Measurements from ENCODE around the gene TLE3. TPM values are rescaled to one million over a fixed set of nuclear protein-coding genes. Genes with fewer than 3 reads are reported as not detected.

TLE3 gene
- total RNA-seq: 16.5 and 19.3 TPM in 2 replicates
- 14.6 and 19.9 TPM in 2 replicates for polyA plus RNA-seq
- polyA plus RNA-seq (2012): 18.7 and 19.1 TPM in 2 replicates
- polyA minus RNA-seq (ENCODE audit: low replicate concordance): 16.4 and 22.0 TPM in 2 replicates

DNA sequence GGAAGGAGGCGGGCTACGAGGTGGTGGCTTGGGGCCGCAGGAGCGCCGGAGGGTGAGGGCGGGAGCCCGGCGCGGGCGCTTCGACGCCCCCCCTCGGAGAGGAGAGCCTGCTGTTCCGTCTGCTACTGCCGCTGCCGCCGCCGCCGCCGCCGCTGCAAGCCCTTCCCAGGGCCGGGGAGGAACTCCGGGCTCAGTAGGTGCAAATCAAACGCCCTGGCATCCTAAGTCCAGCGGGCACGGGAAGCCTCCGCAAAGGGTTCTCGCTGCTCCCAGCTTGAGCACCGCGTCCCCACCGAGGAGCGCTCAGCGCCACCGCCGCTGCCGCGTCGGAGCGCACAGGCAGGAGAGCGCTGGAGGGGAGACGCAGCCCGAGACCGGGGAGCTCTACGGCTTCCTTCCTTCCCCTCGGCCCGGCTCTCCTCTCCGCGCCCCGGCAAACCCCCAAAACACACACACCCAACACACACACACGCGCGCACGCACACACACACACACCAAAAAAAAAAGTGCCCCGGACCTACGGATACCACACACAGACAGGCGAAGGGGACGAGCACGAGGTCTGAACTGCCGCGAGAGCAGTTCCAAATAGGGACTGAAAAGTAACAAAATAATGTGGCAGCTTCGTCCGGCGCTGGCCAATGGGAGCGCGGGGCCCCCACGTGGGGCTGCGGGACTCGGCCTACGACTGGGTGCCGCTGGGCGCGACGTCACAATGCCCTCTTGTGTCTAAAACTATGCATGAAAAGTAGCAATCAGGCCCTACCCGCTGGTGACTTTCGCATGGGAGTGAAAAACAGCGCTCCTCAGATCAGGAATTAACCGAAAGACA, at the start of gene TLE3:
Gene TLE3 (minus strand): TSS at position 597 of the 832 bp plus-strand sequence. CDS start 1,119 bp downstream, outside the sequence.
- Histone ChIP-seq H3K4me1 (ENCODE audit: control insufficient read depth, extremely low read depth, insufficient read depth, low read length) (peaks cover 26% of the 10 kb centered on the region), H2AFZ (ENCODE audit: low read length) (peak within 1 kb of the TSS; percentile 32), H3K4me3 (replicated peaks in 1 of 4; ENCODE audit: control extremely low read depth in 1 of 4, insufficient read depth in 1 of 4, low read depth in 3 of 4, low read length in 4 of 4) (peak within 1 kb of the TSS; percentile 71 to 91 (median 86)), H3K79me2 (ENCODE audit: control insufficient read depth, insufficient read depth, low read length) (peaks cover 27% of the 10 kb centered on the region), H3K9me3 (ENCODE audit: control insufficient read depth, insufficient read depth, low read depth, low read length) (no peaks in the 10 kb centered on the region), H3K27me3 (ENCODE audit: control insufficient read depth, insufficient read depth, low read length) (no peaks in the 10 kb centered on the region), H3K9ac (ENCODE audit: insufficient read depth, low read length) (peak within 1 kb of the TSS; percentile 75), H3K27ac (ENCODE audit: insufficient read depth, low read length) (peak within 1 kb of the TSS; percentile 81), H3K4me2 (ENCODE audit: extremely low read depth, insufficient read depth, low read length) (peak within 1 kb of the TSS; percentile 84), H4K20me1 (ENCODE audit: control insufficient read depth, extremely low read depth, insufficient read depth, low read length) (no peaks in the 10 kb centered on the region), H3K36me3 (ENCODE audit: control insufficient read depth, insufficient read depth, low read length) (no peaks in the 10 kb centered on the region)
- peak; percentile 98 to 99 for DNase-seq (ENCODE audit: low read depth in 2 of 2)
- TF ChIP-seq, protein P1, sequence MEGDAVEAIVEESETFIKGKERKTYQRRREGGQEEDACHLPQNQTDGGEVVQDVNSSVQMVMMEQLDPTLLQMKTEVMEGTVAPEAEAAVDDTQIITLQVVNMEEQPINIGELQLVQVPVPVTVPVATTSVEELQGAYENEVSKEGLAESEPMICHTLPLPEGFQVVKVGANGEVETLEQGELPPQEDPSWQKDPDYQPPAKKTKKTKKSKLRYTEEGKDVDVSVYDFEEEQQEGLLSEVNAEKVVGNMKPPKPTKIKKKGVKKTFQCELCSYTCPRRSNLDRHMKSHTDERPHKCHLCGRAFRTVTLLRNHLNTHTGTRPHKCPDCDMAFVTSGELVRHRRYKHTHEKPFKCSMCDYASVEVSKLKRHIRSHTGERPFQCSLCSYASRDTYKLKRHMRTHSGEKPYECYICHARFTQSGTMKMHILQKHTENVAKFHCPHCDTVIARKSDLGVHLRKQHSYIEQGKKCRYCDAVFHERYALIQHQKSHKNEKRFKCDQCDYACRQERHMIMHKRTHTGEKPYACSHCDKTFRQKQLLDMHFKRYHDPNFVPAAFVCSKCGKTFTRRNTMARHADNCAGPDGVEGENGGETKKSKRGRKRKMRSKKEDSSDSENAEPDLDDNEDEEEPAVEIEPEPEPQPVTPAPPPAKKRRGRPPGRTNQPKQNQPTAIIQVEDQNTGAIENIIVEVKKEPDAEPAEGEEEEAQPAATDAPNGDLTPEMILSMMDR (conservative IDR thresholded peaks at IDR 0.05 in 1 of 2, IDR thresholded peaks at IDR 0.05 in 1 of 2; ENCODE audit: low read depth in 1 of 2, low read length in 2 of 2): peak; percentile 21 to 36
- no peak for TF ChIP-seq EZH2 (IDR thresholded peaks at IDR 0.05; ENCODE audit: low read length, missing control alignments)

DNA sequence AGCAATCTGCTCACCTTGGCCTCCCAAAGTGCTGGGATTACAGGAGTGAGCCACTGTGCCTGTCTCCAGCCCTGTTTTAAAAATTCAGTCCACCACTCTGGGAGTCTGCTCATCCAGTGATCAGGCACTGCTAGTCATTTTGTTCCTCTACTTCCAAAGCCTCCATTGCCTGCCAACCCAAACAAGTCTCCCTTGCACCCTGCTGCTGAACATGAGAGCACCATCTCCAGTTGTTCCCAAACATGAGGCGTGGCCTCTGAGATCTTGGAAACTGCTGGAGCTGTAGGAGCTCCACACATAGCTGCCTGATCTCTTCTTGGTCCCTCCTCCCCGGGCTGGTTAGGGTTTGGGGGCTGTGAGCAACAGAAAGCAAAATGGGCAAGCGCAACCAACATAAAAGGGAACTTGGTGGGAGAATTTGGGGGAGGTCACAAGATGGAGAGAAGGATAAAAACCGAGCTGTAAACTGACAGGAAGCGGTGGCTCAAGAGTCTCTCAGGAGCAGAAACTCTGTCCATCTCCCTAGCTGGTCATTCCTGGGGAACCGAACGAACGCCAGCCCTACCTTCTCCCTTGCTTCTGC, 49.6 kb upstream of the TLE3 start:
- no peaks in the 10 kb centered on the region for H3K9me3 ChIP-seq (ENCODE audit: control insufficient read depth, insufficient read depth, low read depth, low read length)
- H3K9ac ChIP-seq (ENCODE audit: insufficient read depth, low read length): no peak overlapping the region
- no peak overlapping the region for H2AFZ ChIP-seq (ENCODE audit: low read length)
- H4K20me1 ChIP-seq (ENCODE audit: control insufficient read depth, extremely low read depth, insufficient read depth, low read length): no peaks in the 10 kb centered on the region
- no peaks in the 10 kb centered on the region for H3K36me3 ChIP-seq (ENCODE audit: control insufficient read depth, insufficient read depth, low read length)
- H3K79me2 ChIP-seq (ENCODE audit: control insufficient read depth, insufficient read depth, low read length): no peaks in the 10 kb centered on the region
- peaks cover 3% of the 10 kb centered on the region for H3K4me1 ChIP-seq (ENCODE audit: control insufficient read depth, extremely low read depth, insufficient read depth, low read length)
- H3K27ac ChIP-seq (ENCODE audit: insufficient read depth, low read length): no peak overlapping the region
- no peak overlapping the region for H3K4me2 ChIP-seq (ENCODE audit: extremely low read depth, insufficient read depth, low read length)
- H3K27me3 ChIP-seq (ENCODE audit: control insufficient read depth, insufficient read depth, low read length): peaks cover 2% of the 10 kb centered on the region
- TF ChIP-seq, protein P1 (conservative IDR thresholded peaks at IDR 0.05 in 1 of 2, IDR thresholded peaks at IDR 0.05 in 1 of 2; ENCODE audit: low read depth in 1 of 2, low read length in 2 of 2): no peak
- no peak for TF ChIP-seq EZH2 (IDR thresholded peaks at IDR 0.05; ENCODE audit: low read length, missing control alignments)
- DNase-seq (ENCODE audit: low read depth in 2 of 2): no peak
- no peak overlapping the region for H3K4me3 ChIP-seq (replicated peaks in 1 of 4; ENCODE audit: control extremely low read depth in 1 of 4, insufficient read depth in 1 of 4, low read depth in 3 of 4, low read length in 4 of 4)

DNA sequence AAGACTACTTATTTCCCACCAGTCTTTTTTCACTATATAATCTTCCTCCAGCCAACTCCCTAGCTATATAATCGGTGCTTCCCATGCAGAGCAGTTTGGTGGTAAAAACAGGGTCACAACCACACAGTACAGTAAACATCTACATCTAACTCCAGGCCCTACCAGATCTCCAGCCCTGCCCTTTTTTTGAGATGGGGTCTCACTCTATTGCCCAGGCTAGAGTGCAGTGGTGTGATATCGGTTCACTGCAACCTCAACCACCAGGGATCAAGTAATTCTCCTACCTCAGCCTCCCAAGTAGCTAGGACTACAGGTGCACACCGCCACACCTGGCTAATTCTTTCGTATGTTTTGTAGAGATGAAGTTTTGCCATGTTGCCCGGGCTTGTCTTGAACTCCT, 49.1 kb upstream of the TLE3 start:
- H3K36me3 ChIP-seq (ENCODE audit: control insufficient read depth, insufficient read depth, low read length): no peaks in the 10 kb centered on the region

More for the DNA sequence above, 49.1 kb upstream of the TLE3 start:
- H3K9me3 ChIP-seq (ENCODE audit: control insufficient read depth, insufficient read depth, low read depth, low read length): no peaks in the 10 kb centered on the region
- H3K4me2 ChIP-seq (ENCODE audit: extremely low read depth, insufficient read depth, low read length): no peak overlapping the region
- no peak overlapping the region for H3K4me3 ChIP-seq (replicated peaks in 1 of 4; ENCODE audit: control extremely low read depth in 1 of 4, insufficient read depth in 1 of 4, low read depth in 3 of 4, low read length in 4 of 4)
- DNase-seq (ENCODE audit: low read depth in 2 of 2): no peak
- H3K9ac ChIP-seq (ENCODE audit: insufficient read depth, low read length): no peak overlapping the region
- H3K27ac ChIP-seq (ENCODE audit: insufficient read depth, low read length): no peak overlapping the region
- H4K20me1 ChIP-seq (ENCODE audit: control insufficient read depth, extremely low read depth, insufficient read depth, low read length): no peaks in the 10 kb centered on the region
- no peak overlapping the region for H2AFZ ChIP-seq (ENCODE audit: low read length)
- H3K4me1 ChIP-seq (ENCODE audit: control insufficient read depth, extremely low read depth, insufficient read depth, low read length): peaks cover 2% of the 10 kb centered on the region
- TF ChIP-seq, protein P1 (conservative IDR thresholded peaks at IDR 0.05 in 1 of 2, IDR thresholded peaks at IDR 0.05 in 1 of 2; ENCODE audit: low read depth in 1 of 2, low read length in 2 of 2): no peak
- no peak for TF ChIP-seq EZH2 (IDR thresholded peaks at IDR 0.05; ENCODE audit: low read length, missing control alignments)
- no peaks in the 10 kb centered on the region for H3K79me2 ChIP-seq (ENCODE audit: control insufficient read depth, insufficient read depth, low read length)
- H3K27me3 ChIP-seq (ENCODE audit: control insufficient read depth, insufficient read depth, low read length): peaks cover 2% of the 10 kb centered on the region

Data from fibroblast of lung (primary cell).